Lung (tissue), 12 donors: ENCODE data around the gene CNDP1. TPM values are rescaled to one million over a fixed set of nuclear protein-coding genes. Genes with fewer than 3 reads are reported as not detected.

Experiments
- ATAC-seq: fragments of 200-7000 bp; cut with Tn5 transposase; one replicate; pipeline ENCODE4 v1.9.1; 2020; ENCODE audit warnings: moderate number of reproducible peaks; ENCODE audit not compliant: insufficient read depth, low FRiP score
- DNase-seq, 3 donors: peaks; one replicate each; pipeline ENCODE4 v3.0.0-alpha.2; 2013 to 2017
- H3K27ac ChIP-seq, 2 donors: one replicate each; pipeline ENCODE4 v1.5.1; 2013; ENCODE audit warnings: mild to moderate bottlenecking in 2 of 2, moderate library complexity in 2 of 2, control low read depth in 1 of 2, inconsistent platforms in 1 of 2, low read depth in 1 of 2, low read length in 1 of 2
- H3K27me3 ChIP-seq, 3 donors: one replicate each; pipeline ENCODE4 v1.5.1; 2013; ENCODE audit warnings: low read length in 2 of 3; ENCODE audit not compliant: control insufficient read depth in 3 of 3, insufficient read depth in 3 of 3
- H3K36me3 ChIP-seq, 4 donors: one replicate each; pipeline ENCODE4 v1.5.1; 2013; ENCODE audit warnings: low read length in 4 of 4, mild to moderate bottlenecking in 1 of 4, moderate library complexity in 1 of 4; ENCODE audit not compliant: control insufficient read depth in 4 of 4, insufficient read depth in 4 of 4
- H3K4me1 ChIP-seq, 5 donors: one replicate each; pipeline ENCODE4 v1.5.1; 2013; ENCODE audit warnings: low read length in 5 of 5, mild to moderate bottlenecking in 2 of 5, moderate library complexity in 1 of 5; ENCODE audit not compliant: control insufficient read depth in 5 of 5, insufficient read depth in 5 of 5
- H3K4me3 ChIP-seq: one replicate; pipeline ENCODE4 v1.5.1; 2013; ENCODE audit warnings: mild to moderate bottlenecking, control low read depth, moderate library complexity
- H3K9ac ChIP-seq, 2 donors: one replicate each; pipeline ENCODE4 v1.5.1; 2013; ENCODE audit warnings: low read length in 2 of 2, control low read depth in 1 of 2; ENCODE audit not compliant: insufficient read depth in 1 of 2
- H3K9me3 ChIP-seq, 4 donors: one replicate each; pipeline ENCODE4 v1.5.1; 2013; ENCODE audit warnings: low read length in 3 of 4, mild to moderate bottlenecking in 1 of 4, moderate library complexity in 1 of 4; ENCODE audit not compliant: control insufficient read depth in 4 of 4, insufficient read depth in 3 of 4
- CTCF ChIP-seq: IDR thresholded peaks from 2 replicates; pipeline ENCODE4 v1.5.1; 2012; ENCODE audit warnings: mild to moderate bottlenecking; ENCODE audit errors: control extremely low read depth, extremely low read depth
- WGBS, 2 donors: extraction: QIAGEN DNeasy Blood & Tissue Kit; methylation state at CpG; one replicate each; pipeline ENCODE4 v1.1.7; 2013; 5-methylcytosine and 5-hydroxymethylcytosine counted together
- polyA plus RNA-seq, 2 donors: library from polyadenylated mRNA; stranded (reverse); fragments of 200-250 nt; gene quantifications; one replicate each; pipeline ENCODE4 v1.2.1, GENCODE V29; 2013
- total RNA-seq, 2 donors: library from RNA; depleted of rRNA in 1 of 2; stranded (reverse); fragments of >200 nt in 1 of 2; gene quantifications; one replicate each; pipeline ENCODE4 v1.2.1, GENCODE V29; 2014 to 2021
- donor health status: control.
- donor health status: control.
- donor health status: Bipolar disorder and iron deficiency.
- donor health status: healthy.
- donor health status: DM: yes; HTN: yes; CAD: no.

The CNDP1 gene
- total and polyA plus RNA-seq, 4 donors: 0.08 to 0.10 TPM; not detected in 2

DNA sequence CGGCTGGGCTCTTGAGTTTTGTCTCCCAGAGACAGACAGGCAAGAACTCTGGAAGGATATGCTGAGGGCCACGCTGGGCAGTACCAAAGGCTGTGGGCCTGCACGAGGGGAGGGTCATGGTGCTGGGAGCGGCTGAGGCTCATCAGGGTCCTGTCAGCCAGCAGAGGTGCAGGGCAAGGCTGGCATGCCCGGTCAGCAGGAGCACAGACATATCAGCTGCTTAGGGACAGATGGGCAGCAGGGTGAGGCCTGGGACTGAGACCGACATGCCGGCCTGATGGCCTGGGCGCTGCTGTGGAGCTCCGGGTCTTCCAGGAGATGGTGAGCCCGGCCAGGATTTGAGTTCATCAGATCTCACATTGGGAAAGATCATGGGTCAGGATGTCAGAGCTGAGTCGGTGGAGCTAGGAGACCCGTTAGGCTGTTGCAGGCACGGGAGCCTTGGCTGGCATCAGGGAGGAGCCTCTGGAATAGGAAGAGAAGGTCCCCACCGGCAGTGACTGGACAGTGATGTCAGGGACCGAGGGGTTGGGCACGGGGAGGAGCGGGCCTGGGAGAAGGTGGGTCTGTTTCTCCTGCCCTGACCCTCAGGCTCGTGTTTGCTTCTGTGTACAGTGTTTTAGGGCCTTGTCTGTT is 19.3 kb upstream of the CNDP1 start:
- Histone ChIP-seq H3K9ac (no peak overlapping the region), H3K4me3 (no peak overlapping the region), H3K36me3 (peaks cover 31 to 82% (median 38%) of the 10 kb centered on the region in 4 donors), H3K27ac (no peak overlapping the region), H3K9me3 (no peaks in the 10 kb centered on the region), H3K4me1 (no peaks in the 10 kb centered on the region), H3K27me3 (no peaks in the 10 kb centered on the region)
- WGBS, 2 donors: 94 to 95% methylated on average over 18 of the region's 18 CpGs
- no peak for ATAC-seq
- no peak for TF ChIP-seq CTCF
- no peak for DNase-seq

- Histone ChIP-seq H3K27ac (no peak overlapping the region), H3K4me1 (no peaks in the 10 kb centered on the region), H3K36me3 (peaks cover 33 to 82% (median 38%) of the 10 kb centered on the region in 4 donors), H3K9ac (no peak overlapping the region), H3K9me3 (peaks cover 0 to 2% (median 0%) of the 10 kb centered on the region in 4 donors), H3K4me3 (no peak overlapping the region), H3K27me3 (no peaks in the 10 kb centered on the region)
- 94 to 96% methylated on average over 13 of the region's 13 CpGs for WGBS, 2 donors
- no peak for TF ChIP-seq CTCF
- DNase-seq (no peak), ATAC-seq (no peak)
Observed at GRCh38 chr18:74515620-74516231, 18.6 kb upstream of the CNDP1 start.

GRCh38 chr18:74516271-74517235 is 17.7 kb upstream of the CNDP1 start:
- Histone ChIP-seq H3K4me1 (no peaks in the 10 kb centered on the region), H3K9me3 (peaks cover 0 to 2% (median 0%) of the 10 kb centered on the region in 4 donors), H3K36me3 (peaks cover 30 to 79% (median 34%) of the 10 kb centered on the region in 4 donors), H3K4me3 (no peak overlapping the region), H3K9ac (no peak overlapping the region), H3K27me3 (no peaks in the 10 kb centered on the region), H3K27ac (no peak overlapping the region)
- no peak for TF ChIP-seq CTCF
- no peak for ATAC-seq
- WGBS, 2 donors: 95 to 96% methylated on average over 35 of the region's 35 CpGs
- DNase-seq: no peak
